Fibroblast of peridontal ligament (primary cell): Measurements from ENCODE around the gene LIM2.

ENCODE experiments used
- DNase-seq: peaks from one replicate; pipeline ENCODE4 v3.0.0-alpha.2; 2010; ENCODE audit errors: extremely low read depth

LIM2 gene

DNA sequence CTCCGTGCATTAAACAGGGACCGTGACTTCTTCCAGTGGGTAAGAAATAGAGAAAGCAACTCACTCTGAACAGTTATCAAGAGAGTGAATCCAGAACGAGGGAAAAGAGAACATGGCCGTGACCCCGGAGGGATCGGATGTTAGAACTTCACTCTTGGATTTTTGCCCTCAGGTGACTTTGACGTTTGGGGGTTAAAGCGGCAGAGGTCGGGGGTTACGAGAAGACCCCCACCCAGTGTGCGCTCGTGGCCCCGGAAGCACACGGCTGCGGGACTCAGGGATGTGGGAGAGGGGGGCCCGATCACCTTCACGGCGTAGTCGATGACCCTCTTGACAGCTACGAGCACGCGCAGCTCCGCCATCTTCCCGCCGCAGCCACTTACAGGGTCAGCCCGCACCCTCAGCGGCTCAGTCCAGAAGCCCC is 21.8 kb downstream of the LIM2 start, which contains the start of gene ETFB:
TSS of gene ETFB (minus strand) at position 424 of the 424 bp plus-strand sequence. CDS start at position 362, 62 bp downstream.
- no peak for DNase-seq

DNA sequence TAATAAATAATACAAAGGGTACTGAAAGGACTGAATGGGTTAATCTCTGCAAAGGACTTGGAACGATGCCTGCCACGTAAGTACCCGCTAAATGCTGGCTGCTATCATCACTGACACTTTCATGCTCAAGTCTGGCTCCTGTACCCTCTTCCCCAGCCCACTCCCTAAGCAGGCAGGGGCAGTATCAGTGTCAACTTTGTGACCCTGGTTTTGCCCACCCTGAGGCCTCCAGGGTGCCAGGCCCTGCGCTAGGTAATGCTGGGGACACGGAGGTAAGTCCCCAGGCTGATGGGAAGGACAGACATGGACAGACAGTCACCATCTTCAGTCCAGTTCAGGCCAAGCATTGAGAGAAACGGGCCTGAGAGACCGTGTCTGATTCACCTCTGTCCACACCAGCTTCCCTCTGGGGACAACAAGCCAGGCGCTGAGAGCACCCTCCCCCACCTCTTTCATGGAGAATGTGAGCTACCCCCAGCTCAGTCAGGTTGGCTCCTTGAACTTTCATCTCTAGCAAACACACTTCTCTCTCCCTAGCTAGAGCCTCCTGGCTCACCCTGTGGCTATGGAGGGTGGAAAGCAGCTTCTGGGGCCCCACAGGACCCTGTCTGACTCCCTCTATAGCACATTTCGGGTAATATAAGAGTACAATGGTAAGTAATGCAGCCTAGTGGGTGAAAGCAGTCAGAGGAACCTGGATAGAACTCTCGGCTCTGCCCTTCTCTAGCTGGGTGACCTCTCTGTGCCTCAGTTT is 22.4 kb downstream of the LIM2 start:
- DNase-seq: peak; percentile 39

DNA sequence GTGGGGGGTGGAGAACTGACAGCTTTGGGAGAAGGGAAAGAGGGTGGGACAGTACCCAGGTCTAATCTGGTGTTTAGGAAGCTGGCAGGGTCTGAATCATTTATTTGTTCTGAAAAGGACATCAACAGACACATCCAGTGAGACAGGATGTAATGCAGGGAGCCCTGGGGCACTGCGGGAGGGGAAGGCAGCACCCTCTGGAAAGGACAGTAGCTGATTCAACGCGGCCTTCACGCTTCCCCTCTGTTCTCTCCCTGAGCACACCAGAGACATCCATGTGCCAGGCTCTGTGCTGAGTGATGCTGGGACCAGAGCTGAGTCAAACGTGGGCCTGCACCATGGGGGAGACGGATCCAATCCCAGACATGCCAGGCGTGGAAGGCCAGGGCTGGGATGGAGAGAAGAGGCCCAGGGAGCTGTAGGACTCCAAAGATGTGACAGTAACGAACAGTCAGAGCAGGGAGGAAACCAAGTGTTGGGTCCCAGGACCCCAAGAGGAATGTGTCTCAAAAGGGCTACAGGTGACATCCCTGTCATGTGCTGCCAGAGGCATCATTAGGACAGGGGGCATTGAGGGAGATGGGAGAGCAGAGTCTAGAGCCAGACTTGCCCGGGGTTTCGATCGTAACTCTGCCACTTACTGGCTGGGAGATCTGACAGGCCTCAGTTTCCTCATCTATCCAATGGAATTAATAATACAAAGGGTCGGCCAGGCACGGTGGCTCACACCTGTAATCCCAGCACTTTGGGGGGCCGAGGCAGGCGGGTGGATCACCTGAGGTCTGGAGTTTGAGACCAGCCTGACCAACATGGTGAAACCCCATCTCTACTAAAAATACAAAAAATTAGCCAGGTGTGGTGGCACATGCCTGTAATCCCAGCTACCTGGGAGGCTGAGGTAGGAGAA is 23.3 kb downstream of the LIM2 start:
- DNase-seq: no peak

DNA sequence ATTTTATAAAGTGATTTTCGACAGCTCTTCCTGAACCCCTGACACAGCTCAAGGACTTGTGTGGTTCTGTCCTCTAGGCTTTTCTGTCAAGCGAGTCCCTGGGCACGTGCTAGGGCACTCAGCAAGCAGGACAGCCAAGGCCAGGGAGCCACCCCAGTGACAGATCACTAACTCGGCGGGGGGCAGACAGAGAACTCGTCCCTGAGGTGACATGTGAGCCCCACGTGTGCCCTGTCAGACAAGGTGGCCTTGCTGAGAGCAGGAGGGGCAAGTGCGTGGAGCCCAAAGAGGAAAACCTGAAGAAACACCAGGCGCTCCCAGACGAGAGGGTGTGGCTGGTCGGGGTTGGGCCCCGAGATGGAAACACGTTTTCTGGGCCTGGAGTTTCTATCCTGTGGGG is 26.5 kb downstream of the LIM2 start:
- DNase-seq: no peak

DNA sequence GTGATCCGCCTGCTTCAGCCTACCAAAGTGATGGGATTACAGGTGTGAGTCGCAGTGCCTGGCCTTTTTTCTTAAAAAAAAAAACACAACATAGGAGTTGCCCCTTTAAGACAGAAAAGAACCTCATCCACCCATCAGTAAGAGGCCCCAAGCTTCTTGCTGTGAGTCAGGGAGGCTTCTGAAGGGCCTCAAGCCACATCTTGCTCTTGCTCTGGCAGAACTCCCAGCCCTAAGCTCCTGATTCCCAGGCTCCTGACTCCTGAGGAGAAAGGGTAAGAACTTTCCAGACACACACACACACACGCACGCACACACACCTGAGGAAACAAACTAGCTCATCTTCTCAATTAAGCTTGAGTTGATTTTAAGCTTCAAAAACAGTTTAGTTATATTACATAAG is 28.5 kb downstream of the LIM2 start:
- DNase-seq: peak; percentile 90

DNA sequence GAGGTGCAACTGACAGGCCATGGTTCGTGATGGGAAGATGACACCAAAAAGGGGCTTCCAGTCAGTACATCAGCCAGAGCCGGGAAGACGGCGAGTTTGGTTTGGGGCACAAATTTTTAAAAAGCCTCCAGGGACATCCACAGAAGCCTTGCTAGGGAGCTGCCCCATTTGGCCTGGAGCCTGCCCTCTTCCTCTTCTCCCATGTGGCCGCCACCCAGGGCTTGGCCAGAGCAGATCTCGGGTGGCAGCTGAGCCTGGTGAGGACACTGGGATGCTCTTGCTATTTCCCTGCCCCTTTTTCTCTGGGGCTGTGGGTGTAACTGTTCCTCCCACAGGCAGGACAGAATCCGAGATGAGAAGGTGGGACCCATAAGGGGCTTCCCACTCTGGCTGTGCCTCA is 29.8 kb downstream of the LIM2 start:
- no peak for DNase-seq

DNA sequence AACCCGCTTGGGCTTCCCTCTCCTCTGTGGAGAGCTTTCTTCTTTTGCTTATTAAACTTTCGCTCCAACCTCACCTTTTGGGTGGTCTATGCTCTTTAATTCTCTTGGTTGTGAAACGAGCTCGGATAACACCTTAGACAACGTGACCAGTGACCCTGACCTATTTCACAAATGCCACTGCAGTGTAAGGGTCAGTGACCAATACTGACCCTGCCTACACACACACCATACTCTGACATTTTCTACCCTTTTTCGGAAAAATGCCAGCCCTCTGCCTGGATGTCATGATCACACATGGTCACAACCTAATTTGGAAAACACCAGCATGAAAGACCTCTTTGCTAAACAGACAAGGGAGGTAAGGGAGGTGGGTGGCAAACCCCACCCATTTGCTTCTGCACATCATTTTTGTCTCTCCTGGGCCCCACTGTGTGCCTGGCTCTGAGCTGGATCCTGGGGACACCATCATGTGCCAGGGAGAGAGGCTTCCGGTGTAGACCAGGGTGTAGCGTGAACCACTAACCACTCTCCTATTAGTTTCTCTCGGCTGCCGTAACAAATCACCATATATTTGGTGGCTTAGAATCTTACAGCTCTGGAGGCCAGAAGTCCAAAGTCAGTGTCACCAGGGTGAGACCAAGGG is 31.5 kb downstream of the LIM2 start:
- no peak for DNase-seq

DNA sequence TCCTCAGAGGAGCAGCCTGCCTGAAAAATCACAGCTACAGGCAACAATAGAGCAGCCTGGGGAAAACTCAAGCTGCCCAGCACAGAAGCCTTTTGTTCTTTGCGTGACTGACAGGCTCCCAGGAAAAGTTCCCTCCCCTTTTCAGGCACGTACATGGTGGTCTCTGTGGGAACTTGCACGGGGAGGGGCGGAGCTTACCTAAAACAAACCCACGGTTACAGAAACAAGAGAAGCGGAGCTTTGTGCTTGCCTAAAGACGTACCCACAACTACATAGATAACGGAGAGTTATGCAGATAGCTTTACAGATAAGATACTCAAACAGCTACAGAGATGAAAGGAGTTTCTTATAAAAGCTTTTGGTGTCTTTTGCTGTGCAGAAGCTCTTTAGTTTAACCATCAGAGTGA is 33.0 kb downstream of the LIM2 start:
- DNase-seq: no peak

DNA sequence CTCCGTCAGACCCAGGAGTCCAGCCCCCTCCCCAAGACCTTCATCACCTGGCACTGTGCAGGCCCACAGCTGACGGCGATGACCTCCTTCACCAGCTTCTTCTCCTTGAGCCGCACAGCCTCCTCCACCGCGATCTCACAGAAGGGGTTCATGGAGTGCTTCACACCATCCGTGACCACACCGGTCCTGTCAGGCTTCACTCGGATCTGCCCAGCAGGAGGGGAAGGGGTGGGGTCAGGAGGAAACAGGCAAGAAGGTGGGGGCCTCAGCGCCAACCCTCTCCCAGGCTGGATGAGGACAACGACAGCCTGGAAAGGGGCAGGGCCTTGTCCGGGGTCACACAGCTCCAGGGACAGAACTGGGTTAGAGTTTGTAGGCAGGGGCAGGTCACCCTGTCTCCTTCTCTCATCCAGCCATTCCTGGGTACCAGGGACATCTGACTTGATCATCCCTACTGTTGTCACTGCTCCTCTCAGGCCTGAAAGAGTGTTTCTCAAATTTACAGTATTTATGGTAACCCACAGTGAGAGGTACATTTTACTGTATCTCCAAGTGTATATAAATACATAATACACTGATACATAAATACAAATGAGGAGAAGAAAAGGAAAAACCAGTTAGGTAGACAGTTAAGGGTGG is 33.6 kb downstream of the LIM2 start:
- DNase-seq: no peak

DNA sequence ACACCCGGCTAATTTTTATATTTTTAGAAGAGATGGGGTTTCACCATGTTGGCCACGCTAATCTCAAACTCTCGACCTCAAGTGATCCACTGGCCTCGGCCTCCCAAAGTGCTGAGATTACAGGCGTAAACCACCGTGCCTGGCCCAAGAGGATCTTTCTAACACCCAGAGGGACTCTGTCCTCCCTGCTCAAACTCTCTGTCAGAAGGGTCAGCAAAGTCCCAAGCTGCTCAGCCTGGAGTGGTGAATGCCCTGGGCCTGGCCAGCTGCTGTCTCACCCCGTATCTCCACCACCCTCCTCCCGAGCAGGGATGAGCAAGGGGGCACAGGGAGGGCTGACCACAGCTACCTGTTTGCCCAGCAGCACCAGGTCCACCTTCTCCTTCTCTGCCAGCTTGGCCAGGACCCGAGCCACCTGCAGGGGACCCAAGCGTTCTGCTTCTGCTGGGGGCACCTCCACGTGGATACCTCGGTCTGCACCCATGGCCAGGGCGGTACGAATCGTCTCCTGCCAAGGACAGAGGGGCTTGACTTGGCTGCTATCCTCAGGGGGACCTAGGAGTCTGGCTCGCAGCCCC is 34.9 kb downstream of the LIM2 start:
- no peak for DNase-seq

DNA sequence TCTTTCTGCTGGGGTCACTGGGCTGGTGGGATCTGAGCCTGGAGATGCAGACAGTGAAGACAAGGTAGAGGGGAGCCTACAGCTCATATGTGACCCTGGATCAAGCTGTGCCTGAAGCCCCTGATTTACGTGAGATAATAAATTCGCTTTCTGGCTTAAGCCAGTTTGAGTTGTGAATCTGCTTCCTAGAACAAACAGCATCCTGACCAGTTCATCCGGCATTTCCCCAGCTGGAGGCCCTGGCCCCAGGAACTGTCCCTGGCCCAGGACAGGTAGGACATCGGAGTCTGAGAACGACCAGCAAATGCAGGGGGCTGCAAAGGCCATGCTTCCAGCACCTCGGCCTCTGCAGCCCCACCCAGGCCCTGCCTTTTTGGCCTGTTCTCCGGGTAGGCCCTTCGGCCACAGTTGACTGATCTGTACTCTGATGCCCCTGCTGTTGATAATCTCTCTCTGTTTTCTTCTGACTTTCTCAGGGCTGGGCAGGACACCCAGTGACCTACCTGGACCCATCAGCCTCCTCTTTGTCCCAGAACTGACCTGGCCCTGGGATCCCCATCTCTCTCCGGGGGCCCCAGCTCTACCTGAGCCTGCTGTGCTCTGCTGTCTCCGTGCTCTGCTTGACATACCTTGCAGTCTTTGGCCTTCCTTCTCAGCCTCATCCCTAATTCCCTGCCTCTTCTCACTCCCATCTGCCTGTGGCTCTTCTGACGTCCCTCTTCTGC is 36.3 kb downstream of the LIM2 start:
- DNase-seq: no peak

DNA sequence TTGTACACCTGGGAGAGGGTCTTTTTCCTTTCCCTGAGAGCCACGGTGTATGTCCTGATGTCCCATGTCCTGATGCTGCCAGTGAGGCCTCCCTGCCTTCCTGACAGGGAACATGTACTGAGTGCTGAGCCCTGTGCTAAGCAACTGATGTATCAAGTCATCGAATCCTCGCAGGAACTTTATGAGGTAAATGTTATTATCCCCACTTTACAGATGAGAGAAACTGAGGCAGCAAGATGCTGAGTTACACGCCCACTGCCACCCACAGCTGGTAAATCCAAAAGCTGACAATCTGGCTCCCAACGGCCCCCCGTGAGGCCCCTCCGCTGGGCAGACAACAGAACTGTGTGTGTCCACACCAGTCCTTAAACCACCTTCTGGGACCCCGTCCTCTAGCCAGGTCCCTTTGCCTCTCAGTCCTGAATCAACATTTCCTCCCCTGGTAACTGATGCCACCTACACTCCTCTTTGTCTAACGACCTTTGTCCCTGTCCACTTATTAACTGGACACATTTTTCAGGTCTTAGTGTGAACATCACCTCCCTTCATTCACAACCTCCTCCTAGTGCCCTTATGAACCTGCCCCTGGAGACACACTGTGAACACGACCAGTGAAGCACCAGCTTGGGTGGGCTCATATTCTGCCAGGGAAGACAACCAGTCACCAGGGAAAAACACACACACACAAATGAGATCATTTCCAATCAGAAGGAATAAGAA is 40.4 kb downstream of the LIM2 start:
- no peak for DNase-seq

DNA sequence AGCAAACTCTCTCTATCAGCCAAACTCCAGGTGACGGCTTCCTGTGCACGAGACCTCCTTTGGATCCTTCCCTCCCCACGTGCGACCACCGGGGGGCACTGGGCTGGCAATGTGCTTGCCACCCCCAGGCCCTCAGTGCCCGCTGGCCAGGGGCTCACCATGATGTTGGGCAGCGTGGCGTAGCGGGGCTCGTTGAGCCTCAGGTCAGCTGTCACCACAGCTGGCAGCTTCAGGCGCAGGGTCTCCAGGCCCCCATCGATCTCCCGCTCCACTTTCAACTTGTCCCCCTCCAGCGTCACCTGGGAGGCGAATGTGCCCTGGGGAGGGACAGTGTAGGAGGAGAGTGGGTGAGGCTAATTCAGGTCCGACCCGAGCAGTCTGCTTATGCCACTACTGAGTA is 41.0 kb downstream of the LIM2 start:
- no peak for DNase-seq

DNA sequence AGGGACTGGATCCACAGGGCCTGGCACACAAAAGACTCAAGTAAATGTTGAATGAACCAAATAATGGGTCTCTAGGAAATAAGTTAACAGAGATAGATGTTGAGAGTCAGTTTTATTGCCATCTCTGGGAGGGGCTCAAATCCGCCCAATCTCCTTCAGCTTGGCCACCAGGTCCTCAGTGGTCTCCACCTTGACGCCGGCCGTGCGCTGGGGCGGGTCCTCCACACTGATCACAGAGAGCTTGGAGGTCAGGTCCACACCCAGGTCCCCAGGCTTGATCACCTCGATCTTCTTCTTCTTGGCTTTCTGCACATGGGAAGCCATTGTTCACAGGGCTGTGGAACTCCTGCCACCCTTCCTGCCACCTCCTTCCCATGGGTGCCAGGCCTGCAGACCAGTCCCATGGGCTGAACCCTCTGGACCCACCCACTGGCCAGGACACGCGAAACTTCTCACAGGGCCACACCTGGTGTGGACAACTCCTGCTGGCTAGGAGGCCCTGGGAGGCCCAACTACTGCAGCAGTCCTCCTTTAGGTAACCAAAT is 42.6 kb downstream of the LIM2 start:
- DNase-seq: no peak

DNA sequence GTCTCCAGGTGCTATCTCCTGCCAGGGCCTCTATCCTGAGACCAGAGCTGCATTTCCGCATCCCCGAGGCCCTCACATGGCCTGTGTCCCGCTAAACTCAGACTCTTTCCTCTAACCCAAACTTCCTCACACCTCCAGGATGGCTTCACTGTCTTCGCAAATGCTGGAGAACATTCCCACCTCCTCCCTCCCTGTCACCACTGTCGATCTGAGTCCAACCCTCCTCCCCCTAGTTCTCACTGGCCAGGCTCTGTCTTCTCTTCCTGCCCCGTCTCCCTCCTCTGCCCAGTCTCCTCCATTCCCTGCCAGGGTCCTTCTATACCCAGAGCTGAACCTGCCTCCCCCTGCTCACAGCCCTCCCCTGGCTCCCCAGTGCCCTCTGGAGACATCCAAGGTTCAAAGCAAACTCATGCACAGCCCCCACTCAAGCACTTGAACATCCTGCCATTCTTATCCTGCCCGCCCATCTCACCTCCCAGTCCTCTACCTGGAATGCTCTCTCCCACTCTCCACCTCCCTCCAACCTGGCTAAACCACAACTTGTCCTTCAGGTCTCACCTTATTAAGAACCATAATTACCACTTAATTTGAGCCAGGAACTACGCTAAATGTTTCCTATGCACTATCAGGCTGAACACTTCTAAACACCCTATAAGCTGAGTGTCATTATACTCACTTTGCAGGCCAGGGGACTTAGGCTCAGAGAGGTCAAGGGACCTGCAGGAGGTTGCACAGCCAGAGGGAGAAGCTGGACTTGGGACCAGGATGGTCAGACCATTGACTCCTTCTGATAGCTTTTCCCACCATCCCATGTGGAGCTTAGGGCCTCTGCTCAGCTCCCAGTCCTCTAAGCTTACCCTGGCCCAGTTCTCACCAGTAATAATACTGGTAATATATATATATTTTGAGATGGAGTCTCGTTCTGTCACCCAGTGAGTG is 44.9 kb downstream of the LIM2 start:
- no peak for DNase-seq

DNA sequence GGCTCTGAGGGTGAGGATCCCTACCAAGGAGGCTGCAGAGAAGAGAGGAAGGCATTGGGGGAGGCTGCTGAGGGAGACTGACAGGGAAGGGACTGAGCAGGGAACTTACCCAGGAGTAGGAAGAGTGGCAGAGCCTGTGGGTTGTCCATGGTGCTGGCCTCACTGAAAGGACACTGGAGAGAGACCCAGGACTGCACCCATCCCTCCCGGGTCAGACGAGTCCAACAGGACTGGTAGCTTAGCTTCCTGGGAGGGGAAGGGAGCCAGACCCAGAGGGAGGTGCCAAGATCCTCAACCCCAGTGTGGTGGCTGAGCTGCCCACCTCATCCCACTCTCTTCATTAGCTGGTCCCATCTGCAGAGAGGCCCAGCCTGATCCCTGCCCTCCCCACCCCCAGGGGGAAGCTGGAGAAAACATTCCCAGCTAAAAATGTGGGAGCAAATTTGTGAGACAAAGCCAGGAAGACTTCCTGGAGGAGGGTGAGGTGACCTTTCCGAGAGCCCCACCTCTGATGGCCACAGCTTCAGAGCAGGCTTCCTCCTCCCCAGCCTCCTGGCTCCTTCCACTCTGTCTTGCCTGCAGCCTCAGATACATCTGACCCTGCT is 45.7 kb downstream of the LIM2 start, which contains the start of gene VSIG10L:
TSS of gene VSIG10L (minus strand) at position 164 of the 605 bp plus-strand sequence. CDS start at position 149, 15 bp downstream.
- no peak for DNase-seq

DNA sequence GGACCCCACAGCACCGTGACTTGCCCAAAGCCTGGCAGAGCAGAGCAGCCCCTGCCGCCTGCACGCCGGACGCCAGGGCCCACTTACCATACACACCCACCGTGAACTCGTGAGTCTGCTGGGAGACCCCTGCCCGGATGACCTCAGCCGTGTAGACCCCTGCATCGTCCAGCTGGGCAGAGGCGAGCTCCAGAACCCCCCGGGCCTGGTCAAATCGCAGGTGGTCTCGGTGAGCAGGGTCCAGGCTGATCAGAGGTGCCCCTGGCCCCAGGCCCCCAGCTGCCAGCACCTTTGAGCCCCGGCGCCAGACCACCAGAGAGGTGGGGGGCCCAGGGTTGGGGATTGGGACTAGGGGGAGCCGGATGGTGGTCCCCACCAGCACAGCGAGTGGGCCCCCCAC is 46.7 kb downstream of the LIM2 start:
- DNase-seq: no peak
